Measurements from ENCODE around the gene DNAJB4. TPM values are rescaled to one million over a fixed set of nuclear protein-coding genes. Genes with fewer than 3 reads are reported as not detected.

DNAJB4 gene
- total RNA-seq, 4 donors from 2014 or later, result 38.0 to 70.9 (median 59.1) TPM

- TF ChIP-seq POLR2A (IDR thresholded peaks at IDR 0.05) (no peak), CTCF (IDR thresholded peaks at IDR 0.05) (no peak)
- intact Hi-C loops (cut with DNase I; ENCODE audit: low total_unique reads), result no loop called here
- no peaks in the 10 kb centered on the region for H3K9me3 ChIP-seq
- H3K4me1 ChIP-seq, result no peaks in the 10 kb centered on the region
- no peak overlapping the region for H3K27ac ChIP-seq
- H3K36me3 ChIP-seq, result no peaks in the 10 kb centered on the region
- no peak overlapping the region for H3K4me3 ChIP-seq
- no peak for DNase-seq
- no peaks in the 10 kb centered on the region for H3K27me3 ChIP-seq
These were observed 28.5 kb downstream of the DNAJB4 start for GRCh38 chr1:78032996-78033796.

GRCh38 chr1:78033797-78034172 lies 29.0 kb downstream of the DNAJB4 start:
- Histone ChIP-seq H3K4me1 (no peaks in the 10 kb centered on the region), H3K4me3 (no peak overlapping the region), H3K9me3 (no peaks in the 10 kb centered on the region), H3K27me3 (no peaks in the 10 kb centered on the region), H3K36me3 (no peaks in the 10 kb centered on the region), H3K27ac (no peak overlapping the region)
- no peak for TF ChIP-seq CTCF (IDR thresholded peaks at IDR 0.05)
- TF ChIP-seq POLR2A (IDR thresholded peaks at IDR 0.05), result no peak
- no peak for DNase-seq
- intact Hi-C loops (cut with DNase I; ENCODE audit: low total_unique reads), result no loop called here

- no peaks in the 10 kb centered on the region for H3K9me3 ChIP-seq
- H3K4me3 ChIP-seq, result no peak overlapping the region
- H3K4me1 ChIP-seq, result no peaks in the 10 kb centered on the region
- intact Hi-C loops (cut with DNase I; ENCODE audit: low total_unique reads), result no loop called here
- no peak overlapping the region for H3K27ac ChIP-seq
- DNase-seq, result no peak
- H3K36me3 ChIP-seq, result no peaks in the 10 kb centered on the region
- no peak for TF ChIP-seq POLR2A (IDR thresholded peaks at IDR 0.05)
- TF ChIP-seq CTCF (IDR thresholded peaks at IDR 0.05), result no peak
- no peaks in the 10 kb centered on the region for H3K27me3 ChIP-seq
These were observed 30.4 kb downstream of the DNAJB4 start for GRCh38 chr1:78035121-78035520.

- Histone ChIP-seq H3K27ac (no peak overlapping the region), H3K9me3 (no peaks in the 10 kb centered on the region), H3K36me3 (no peaks in the 10 kb centered on the region), H3K27me3 (no peaks in the 10 kb centered on the region), H3K4me1 (no peaks in the 10 kb centered on the region), H3K4me3 (no peak overlapping the region)
- TF ChIP-seq CTCF (IDR thresholded peaks at IDR 0.05) (no peak), POLR2A (IDR thresholded peaks at IDR 0.05) (no peak)
- intact Hi-C loops (cut with DNase I; ENCODE audit: low total_unique reads), result no loop called here
- no peak for DNase-seq
These were observed 31.7 kb downstream of the DNAJB4 start for GRCh38 chr1:78036450-78036849.

GRCh38 chr1:78038071-78038470 lies 33.3 kb downstream of the DNAJB4 start:
- intact Hi-C loops (cut with DNase I; ENCODE audit: low total_unique reads), result no loop called here
- Histone ChIP-seq H3K4me1 (no peaks in the 10 kb centered on the region), H3K27ac (no peak overlapping the region), H3K4me3 (no peak overlapping the region), H3K9me3 (no peaks in the 10 kb centered on the region), H3K36me3 (no peaks in the 10 kb centered on the region), H3K27me3 (no peaks in the 10 kb centered on the region)
- TF ChIP-seq POLR2A (IDR thresholded peaks at IDR 0.05) (no peak), CTCF (IDR thresholded peaks at IDR 0.05) (no peak)
- DNase-seq, result no peak
